Adipocyte (in vitro differentiated cells): ENCODE results near the gene FN3KRP.

ENCODE experiments used
- DNase-seq: peaks from one replicate; pipeline ENCODE4 v3.0.0-alpha.2; 2015; ENCODE audit warnings: low read depth
- H3K27me3 ChIP-seq: replicated peaks from 2 replicates; pipeline ENCODE4 v1.7.0; 2013; ENCODE audit warnings: mild to moderate bottlenecking, low read length, moderate library complexity; ENCODE audit not compliant: control insufficient read depth, insufficient read depth
- H3K36me3 ChIP-seq: 2 replicates; pipeline ENCODE4 v1.7.0; 2013; ENCODE audit warnings: low read length, mild to moderate bottlenecking, moderate library complexity; ENCODE audit not compliant: control insufficient read depth, insufficient read depth, severe bottlenecking
- H3K4me1 ChIP-seq: 2 replicates; pipeline ENCODE4 v1.7.0; 2013; ENCODE audit warnings: mild to moderate bottlenecking, low read length, moderate library complexity; ENCODE audit not compliant: control insufficient read depth, insufficient read depth
- H3K4me3 ChIP-seq: 2 replicates; pipeline ENCODE4 v1.7.0; 2013; ENCODE audit warnings: mild to moderate bottlenecking, low read length, moderate library complexity
- H3K9ac ChIP-seq: 2 replicates; pipeline ENCODE4 v1.7.0; 2013; ENCODE audit warnings: mild to moderate bottlenecking, low read length, moderate library complexity
- H3K9me3 ChIP-seq: 2 replicates; pipeline ENCODE4 v1.7.0; 2013; ENCODE audit warnings: mild to moderate bottlenecking, low read length, moderate library complexity; ENCODE audit not compliant: control insufficient read depth

Gene FN3KRP

GRCh38 chr17:82713071-82713723, 3.3 kb upstream of the FN3KRP start:
- no peak for DNase-seq
- H3K9me3 ChIP-seq, result no peaks in the 10 kb centered on the region
- peaks cover 10% of the 10 kb centered on the region for H3K4me1 ChIP-seq
- no peaks in the 10 kb centered on the region for H3K36me3 ChIP-seq
- no peak overlapping the region for H3K4me3 ChIP-seq
- H3K27me3 ChIP-seq, result peaks cover 21% of the 10 kb centered on the region
- H3K9ac ChIP-seq, result no peak overlapping the region

DNA sequence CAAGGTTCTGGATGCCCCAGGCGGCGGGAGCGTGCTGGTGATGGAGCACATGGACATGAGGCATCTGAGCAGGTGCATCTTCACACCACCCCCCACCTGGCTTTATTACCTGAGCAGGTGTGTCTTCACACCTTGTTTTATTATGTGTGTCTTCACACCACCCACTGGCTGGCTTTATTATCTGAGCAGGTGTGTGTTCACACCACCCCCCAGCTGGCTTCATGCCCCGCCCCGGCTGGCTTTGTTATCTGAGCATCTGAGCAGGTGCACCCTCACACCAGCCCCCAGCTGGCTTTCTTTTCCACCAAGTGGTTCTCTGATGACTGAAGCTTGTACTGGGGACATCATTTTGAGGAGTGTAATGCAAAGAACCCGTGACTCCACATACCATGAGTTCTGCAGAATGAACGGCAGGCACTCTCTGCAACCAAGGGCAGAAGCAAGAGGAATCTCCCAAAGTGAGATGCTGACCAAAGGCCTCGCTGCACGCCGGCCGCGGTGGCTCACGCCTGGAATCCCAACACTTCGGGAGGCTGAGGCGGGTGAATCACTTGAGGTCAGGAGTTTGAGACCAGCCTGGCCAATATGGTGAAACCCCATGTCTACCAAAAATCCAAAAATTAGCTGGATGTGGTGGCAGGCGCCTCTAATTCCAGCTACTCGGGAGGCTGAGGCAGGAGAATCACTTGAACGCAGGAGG, 2.6 kb downstream of the FN3KRP start:
- H3K9ac ChIP-seq, result no peak overlapping the region
- no peaks in the 10 kb centered on the region for H3K27me3 ChIP-seq
- peaks cover 22% of the 10 kb centered on the region for H3K36me3 ChIP-seq
- H3K4me1 ChIP-seq, result peaks cover 10% of the 10 kb centered on the region
- no peak for DNase-seq
- H3K4me3 ChIP-seq, result no peak overlapping the region
- H3K9me3 ChIP-seq, result no peaks in the 10 kb centered on the region

- H3K4me3 ChIP-seq, result no peak overlapping the region
- no peak for DNase-seq
These were observed 3.7 kb downstream of the FN3KRP start for GRCh38 chr17:82720204-82720603.

DNA sequence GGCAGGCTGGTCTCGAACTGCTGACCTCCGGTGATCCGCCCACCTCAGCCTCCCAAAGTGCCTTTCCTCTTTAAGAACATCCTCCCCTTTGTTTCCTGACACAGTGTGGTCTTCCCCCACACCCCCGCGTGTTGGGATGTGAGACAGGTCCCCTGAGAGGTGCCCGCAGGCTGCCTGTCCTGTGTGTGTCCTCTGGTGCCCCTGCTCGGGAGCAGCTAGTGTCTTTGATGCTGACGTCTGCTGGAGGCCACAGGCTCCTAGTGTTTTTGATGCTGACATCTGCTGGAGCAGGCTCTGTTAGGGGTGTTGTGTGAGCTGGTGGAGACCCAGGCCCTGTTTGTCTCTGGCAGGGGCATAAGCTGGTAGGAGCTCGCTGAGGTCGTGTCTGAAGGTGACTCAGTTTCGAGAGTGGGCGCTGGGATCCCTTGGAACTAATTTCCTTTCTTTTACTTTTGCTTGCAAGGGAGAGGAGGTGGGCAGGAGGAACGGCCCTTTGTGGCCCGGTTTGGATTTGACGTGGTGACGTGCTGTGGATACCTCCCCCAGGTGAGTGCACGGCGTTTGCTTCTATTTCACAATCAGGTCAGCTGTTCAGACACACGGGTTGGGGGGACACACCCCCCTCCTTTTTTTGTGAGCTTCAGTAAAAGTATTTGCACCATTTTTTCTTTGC, 6.0 kb downstream of the FN3KRP start:
- Histone ChIP-seq H3K9ac (no peak overlapping the region), H3K9me3 (no peaks in the 10 kb centered on the region), H3K4me3 (no peak overlapping the region), H3K4me1 (peaks cover 5% of the 10 kb centered on the region), H3K27me3 (no peaks in the 10 kb centered on the region), H3K36me3 (peaks cover 36% of the 10 kb centered on the region)
- no peak for DNase-seq

More at GRCh38 chr17:82720204-82720603, 3.7 kb downstream of the FN3KRP start:
- no peaks in the 10 kb centered on the region for H3K9me3 ChIP-seq
- no peak overlapping the region for H3K9ac ChIP-seq
- no peaks in the 10 kb centered on the region for H3K27me3 ChIP-seq
- peaks cover 10% of the 10 kb centered on the region for H3K4me1 ChIP-seq
- H3K36me3 ChIP-seq, result peaks cover 22% of the 10 kb centered on the region

- H3K27me3 ChIP-seq, result no peaks in the 10 kb centered on the region
- no peaks in the 10 kb centered on the region for H3K4me1 ChIP-seq
- DNase-seq, result no peak
- no peaks in the 10 kb centered on the region for H3K9me3 ChIP-seq
- peaks cover 40% of the 10 kb centered on the region for H3K36me3 ChIP-seq
- no peak overlapping the region for H3K9ac ChIP-seq
- H3K4me3 ChIP-seq, result no peak overlapping the region
These were observed 6.8 kb downstream of the FN3KRP start for GRCh38 chr17:82723169-82723807.

- DNase-seq, result no peak
- Histone ChIP-seq H3K9me3 (no peaks in the 10 kb centered on the region), H3K36me3 (peaks cover 33% of the 10 kb centered on the region), H3K4me1 (no peaks in the 10 kb centered on the region), H3K4me3 (no peak overlapping the region), H3K27me3 (no peaks in the 10 kb centered on the region), H3K9ac (no peak overlapping the region)
These were observed 9.9 kb downstream of the FN3KRP start for GRCh38 chr17:82726427-82726826.

- H3K36me3 ChIP-seq, result peaks cover 23% of the 10 kb centered on the region
- no peak overlapping the region for H3K4me3 ChIP-seq
- H3K9ac ChIP-seq, result no peak overlapping the region
- H3K27me3 ChIP-seq, result no peaks in the 10 kb centered on the region
- H3K4me1 ChIP-seq, result no peaks in the 10 kb centered on the region
- no peaks in the 10 kb centered on the region for H3K9me3 ChIP-seq
- no peak for DNase-seq
These were observed 13.2 kb downstream of the FN3KRP start for GRCh38 chr17:82729479-82730260.

- Histone ChIP-seq H3K36me3 (peaks cover 12% of the 10 kb centered on the region), H3K4me1 (peaks cover 3% of the 10 kb centered on the region), H3K27me3 (no peaks in the 10 kb centered on the region), H3K9me3 (no peaks in the 10 kb centered on the region), H3K4me3 (no peak overlapping the region), H3K9ac (no peak overlapping the region)
- DNase-seq, result no peak
These were observed 15.7 kb downstream of the FN3KRP start for GRCh38 chr17:82732118-82732743.

DNA sequence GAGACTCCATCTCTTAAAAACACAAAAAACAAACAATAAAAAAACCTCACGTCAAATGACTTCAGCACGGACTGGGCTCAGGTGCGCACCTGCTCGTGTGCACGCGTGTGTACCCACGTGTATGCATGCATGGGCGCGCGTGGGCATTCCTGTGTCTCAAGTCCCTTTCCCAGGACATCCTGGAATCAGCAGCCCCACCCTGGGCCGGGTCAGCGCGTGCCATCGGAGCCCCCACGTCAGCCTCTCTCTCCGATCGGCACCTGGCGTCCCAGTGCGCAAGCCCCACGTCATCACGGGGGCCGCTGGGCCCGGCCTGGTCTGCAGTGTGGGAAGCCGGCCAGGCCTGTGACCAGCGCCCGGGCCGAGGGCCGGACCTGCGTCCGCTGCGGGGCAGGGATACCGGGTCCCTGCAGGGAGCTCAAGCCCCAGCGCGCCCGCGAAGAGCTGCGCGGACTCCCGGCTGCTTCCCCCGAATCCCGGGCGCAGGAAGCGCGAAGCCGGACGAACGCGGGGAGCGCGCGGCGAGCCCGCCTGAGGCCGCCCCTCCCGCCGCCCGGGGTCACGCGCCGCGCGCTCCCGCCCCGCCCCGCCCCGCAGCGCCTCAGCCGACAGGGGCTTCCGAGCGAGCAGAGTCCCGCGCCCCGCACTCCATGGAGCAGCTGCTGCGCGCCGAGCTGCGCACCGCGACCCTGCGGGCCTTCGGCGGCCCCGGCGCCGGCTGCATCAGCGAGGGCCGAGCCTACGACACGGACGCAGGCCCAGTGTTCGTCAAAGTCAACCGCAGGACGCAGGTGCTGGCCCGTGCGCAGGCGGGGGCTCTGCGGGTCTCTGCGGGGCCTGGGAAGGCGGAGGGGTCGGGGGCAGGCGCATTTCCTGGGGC, 18.7 kb downstream of the FN3KRP start, which contains the start of gene FN3K:
Gene FN3K, plus strand, starts transcription at position 629 of the 880 bp plus-strand sequence. Its CDS starts 22 bp downstream, at position 651.
- Histone ChIP-seq H3K36me3 (no peaks in the 10 kb centered on the region), H3K27me3 (no peaks in the 10 kb centered on the region), H3K4me3 (peak within 1 kb of the TSS; percentile 83), H3K4me1 (peaks cover 3% of the 10 kb centered on the region), H3K9ac (peak within 1 kb of the TSS; percentile 83), H3K9me3 (no peaks in the 10 kb centered on the region)
- DNase-seq, result peak; percentile 77
